ENCODE measurements around the gene RPTOR.

Gene RPTOR

DNA sequence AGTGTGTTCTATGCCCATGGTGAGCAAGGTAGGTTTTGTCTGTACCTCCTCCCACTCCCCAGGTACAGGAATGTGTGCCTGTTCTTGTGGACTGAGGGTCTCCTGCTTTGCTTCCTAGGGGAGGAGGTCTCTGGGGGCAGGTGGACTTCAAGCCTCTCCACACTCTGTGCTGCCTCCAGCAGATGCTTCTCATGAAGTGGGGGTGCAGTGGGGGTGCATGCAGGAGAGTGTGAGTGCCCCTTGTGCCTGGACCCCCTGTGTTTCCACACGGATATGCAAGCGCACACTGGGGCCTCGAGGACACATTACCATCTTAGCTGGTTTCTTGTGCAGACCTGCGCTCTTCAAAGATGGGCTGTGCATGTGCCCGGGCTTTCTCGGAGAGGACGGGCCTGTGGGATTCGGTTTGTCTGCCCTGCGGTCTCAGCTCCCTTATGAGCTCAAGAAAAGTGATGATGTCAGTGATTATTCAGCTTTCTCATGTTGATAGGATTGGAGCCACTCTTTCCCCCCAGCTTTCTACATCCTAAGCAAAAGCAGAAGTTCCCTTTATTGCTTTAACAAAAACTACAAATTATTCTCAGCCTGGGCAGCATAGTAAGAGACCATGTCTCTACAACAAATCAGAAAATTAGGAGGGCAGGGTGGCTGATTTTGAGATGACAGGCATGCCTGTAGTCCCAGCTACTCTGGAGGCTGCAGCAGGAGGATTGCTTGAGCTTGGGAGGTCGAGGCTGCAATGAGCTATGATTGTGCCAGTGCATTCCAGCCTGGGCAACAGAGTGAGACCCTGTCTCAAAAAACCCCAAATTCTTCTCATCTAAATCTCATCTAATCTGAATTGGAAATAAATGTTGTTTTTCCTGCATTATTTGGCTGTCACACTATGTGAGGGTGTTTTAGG lies 86.8 kb downstream of the RPTOR start:
- no peak overlapping the region for H3K4me3 ChIP-seq (ENCODE audit: low read depth, low read length)
- DNase-seq (ENCODE audit: low read depth): no peak
- TF ChIP-seq, protein P1, sequence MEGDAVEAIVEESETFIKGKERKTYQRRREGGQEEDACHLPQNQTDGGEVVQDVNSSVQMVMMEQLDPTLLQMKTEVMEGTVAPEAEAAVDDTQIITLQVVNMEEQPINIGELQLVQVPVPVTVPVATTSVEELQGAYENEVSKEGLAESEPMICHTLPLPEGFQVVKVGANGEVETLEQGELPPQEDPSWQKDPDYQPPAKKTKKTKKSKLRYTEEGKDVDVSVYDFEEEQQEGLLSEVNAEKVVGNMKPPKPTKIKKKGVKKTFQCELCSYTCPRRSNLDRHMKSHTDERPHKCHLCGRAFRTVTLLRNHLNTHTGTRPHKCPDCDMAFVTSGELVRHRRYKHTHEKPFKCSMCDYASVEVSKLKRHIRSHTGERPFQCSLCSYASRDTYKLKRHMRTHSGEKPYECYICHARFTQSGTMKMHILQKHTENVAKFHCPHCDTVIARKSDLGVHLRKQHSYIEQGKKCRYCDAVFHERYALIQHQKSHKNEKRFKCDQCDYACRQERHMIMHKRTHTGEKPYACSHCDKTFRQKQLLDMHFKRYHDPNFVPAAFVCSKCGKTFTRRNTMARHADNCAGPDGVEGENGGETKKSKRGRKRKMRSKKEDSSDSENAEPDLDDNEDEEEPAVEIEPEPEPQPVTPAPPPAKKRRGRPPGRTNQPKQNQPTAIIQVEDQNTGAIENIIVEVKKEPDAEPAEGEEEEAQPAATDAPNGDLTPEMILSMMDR (IDR thresholded peaks at IDR 0.05; ENCODE audit: control insufficient read depth, extremely low read depth, insufficient read depth): no peak

DNA sequence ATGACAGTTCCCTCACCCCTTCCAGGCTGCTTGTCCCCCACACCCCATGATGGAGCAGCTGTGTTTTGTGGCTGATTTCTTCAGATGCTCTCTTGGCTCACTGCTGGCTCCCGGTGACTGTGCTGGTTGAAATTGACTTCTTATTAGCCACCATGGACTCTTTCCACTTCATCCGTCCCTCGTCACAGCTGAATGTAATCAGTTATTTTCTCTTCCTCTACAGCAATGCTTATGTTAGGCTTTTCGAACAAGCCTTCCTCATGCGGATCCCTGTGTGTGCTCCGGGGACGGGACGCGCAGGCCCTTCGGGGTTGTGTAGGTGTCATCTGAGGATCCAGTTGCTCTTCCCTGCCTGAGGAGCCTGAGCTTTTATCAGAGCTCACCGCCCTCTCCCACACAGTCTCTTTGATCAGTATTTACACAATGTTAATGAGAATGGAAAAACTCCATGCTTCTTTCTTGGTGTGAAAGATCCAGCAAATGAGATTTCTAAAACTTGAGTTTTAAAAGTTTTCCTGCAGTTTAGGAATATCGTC lies 87.5 kb downstream of the RPTOR start:
- DNase-seq (ENCODE audit: low read depth): no peak
- H3K4me3 ChIP-seq (ENCODE audit: low read depth, low read length): no peak overlapping the region
- TF ChIP-seq, protein P1 (IDR thresholded peaks at IDR 0.05; ENCODE audit: control insufficient read depth, extremely low read depth, insufficient read depth): no peak

DNA sequence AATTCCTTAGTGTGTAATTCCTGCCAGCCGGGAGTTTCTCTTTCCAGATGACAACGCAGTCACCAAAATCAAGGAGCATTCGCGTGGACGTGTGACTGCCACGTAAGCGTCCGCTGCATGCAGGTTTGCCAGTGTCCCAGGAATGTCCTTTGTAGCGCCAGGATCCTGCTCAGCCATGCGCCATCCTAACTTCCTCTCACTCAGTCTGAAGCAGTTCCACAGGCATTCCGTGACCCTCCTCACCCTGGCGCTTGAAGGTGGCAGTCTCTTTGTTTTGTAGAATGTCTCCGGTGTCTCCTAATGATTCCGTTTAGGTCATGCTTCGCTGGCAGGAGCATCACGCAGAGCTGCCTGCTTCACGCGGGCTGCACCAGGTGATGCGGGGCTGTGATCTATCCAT lies 88.6 kb downstream of the RPTOR start:
- no peak for DNase-seq (ENCODE audit: low read depth)
- no peak overlapping the region for H3K4me3 ChIP-seq (ENCODE audit: low read depth, low read length)
- TF ChIP-seq, protein P1 (IDR thresholded peaks at IDR 0.05; ENCODE audit: control insufficient read depth, extremely low read depth, insufficient read depth): no peak

DNA sequence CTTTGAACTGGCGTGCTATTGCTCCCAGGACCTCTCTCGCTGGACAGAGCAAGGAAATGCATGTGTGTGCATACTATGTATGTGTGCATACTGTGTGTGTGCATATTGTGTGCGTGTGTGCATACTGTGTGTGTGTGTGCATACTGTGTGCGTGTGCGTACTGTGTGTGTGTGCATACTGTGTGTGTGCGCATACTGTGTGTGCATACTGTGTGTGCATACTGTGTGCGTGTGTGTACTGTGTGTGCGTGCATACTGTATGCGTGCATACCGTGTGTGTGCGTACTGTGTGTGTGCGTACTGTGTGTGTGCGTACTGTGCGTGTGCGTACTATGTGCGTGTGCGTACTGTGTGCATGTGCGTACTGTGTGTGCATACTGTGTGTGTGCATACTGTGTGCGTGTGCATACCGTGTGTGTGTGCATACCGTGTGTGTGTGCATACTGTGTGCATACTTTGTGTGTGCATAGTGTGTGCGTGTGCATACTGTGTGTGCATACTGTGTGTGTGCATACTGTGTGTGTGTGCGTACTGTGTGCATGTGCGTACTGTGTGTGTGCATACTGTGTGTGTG lies 89.4 kb downstream of the RPTOR start:
- H3K4me3 ChIP-seq (ENCODE audit: low read depth, low read length): no peak overlapping the region
- TF ChIP-seq, protein P1 (IDR thresholded peaks at IDR 0.05; ENCODE audit: control insufficient read depth, extremely low read depth, insufficient read depth): no peak
- DNase-seq (ENCODE audit: low read depth): no peak

DNA sequence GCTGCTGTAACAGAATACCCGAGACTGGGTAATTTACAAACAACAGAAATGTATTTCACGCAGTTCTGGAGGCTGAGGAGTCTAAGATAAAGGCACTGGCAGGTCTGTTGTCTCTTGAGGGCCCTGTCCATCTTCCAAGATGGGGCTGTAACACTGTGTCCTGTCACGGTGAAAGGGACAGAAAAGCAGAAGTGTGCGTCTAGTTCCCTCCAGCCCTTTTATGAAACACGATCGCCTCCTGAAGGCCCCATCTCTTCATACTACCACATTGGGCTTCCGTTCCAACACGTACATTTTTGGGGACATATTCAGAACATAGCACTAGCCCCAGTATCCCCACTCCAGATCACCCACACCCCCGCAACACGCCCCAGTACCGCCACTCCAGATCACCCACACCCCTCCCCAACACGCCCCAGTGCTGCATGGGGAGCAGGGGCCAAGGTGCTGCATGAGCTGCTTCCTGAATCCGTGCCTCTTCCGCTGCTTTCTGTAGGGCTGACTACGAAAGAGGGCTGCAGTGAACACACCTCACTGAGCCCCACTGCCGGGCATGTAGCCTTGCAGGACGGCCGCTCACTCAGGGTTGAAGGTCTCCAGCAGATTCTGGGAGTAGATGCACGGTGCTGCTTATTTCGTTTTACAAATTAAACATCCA lies 91.9 kb downstream of the RPTOR start:
- H3K4me3 ChIP-seq (ENCODE audit: low read depth, low read length): no peak overlapping the region
- TF ChIP-seq, protein P1 (IDR thresholded peaks at IDR 0.05; ENCODE audit: control insufficient read depth, extremely low read depth, insufficient read depth): no peak
- no peak for DNase-seq (ENCODE audit: low read depth)

DNA sequence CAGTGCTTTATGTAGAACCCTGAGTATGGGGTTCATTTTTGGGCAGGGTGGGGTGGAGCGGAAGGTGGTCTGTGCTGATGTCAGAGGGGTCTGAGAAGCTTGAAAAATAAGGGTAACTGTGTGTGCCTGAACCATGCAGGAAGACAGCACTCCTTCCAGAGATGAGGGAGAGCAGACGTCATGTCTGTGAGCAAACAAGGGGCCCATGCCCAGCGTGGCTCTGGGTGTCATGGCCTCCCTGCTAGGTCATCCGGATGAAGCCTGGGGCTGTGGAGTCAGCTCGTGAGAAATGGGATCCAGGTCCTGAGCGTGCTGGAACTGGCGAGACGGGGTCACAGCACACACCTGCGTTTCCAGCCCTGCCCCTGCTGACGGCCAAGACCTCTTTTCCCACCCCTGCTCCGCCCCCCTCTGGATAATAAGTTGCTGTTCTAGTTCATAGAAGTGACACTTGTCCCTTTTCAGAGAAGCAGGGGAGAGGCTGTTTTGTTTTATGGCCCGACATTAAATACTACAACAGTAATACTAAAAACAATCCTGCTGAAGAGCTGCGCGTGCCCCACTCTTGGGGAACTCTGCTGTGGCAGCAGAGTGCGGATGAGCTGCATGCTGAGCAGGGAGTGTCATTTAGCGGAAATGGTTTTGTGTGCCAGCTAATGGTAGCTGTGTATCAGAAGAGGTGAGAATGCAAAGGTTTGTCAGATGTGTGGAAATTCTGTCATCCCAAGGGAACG lies 92.6 kb downstream of the RPTOR start:
- TF ChIP-seq, protein P1 (IDR thresholded peaks at IDR 0.05; ENCODE audit: control insufficient read depth, extremely low read depth, insufficient read depth): no peak
- H3K4me3 ChIP-seq (ENCODE audit: low read depth, low read length): no peak overlapping the region
- no peak for DNase-seq (ENCODE audit: low read depth)

Measured in LNCaP clone FGC (cell line).